HL-60 (cell line): ENCODE measurements around the gene TLE3.

ENCODE experiments used
- DNase-seq, 2 experiments: peaks; one replicate each; pipeline ENCODE4 v3.0.0-alpha.2; 2010 to 2020; ENCODE audit warnings: low read depth in 1 of 2, low spot score in 1 of 2
- H3K27ac ChIP-seq: fragments of 250-450 bp; sonication (Bioruptor Pico); replicated peaks from 2 replicates; pipeline ENCODE4 v1.5.1; 2020; ENCODE audit warnings: mild to moderate bottlenecking, moderate library complexity
- H3K27me3 ChIP-seq: fragments of 250-450 bp; sonication (Bioruptor Pico); 2 replicates; pipeline ENCODE4 v1.5.1; 2021; ENCODE audit warnings: mild to moderate bottlenecking, moderate library complexity; ENCODE audit not compliant: insufficient read depth, poor library complexity, severe bottlenecking
- H3K4me3 ChIP-seq: replicated peaks from 2 replicates; pipeline ENCODE4 v1.5.1; 2011; ENCODE audit warnings: mild to moderate bottlenecking, control low read depth, low read length; ENCODE audit not compliant: insufficient read depth
- CTCF ChIP-seq: IDR thresholded peaks from one replicate; pipeline ENCODE4 v1.5.1; 2011; ENCODE audit warnings: low read length, control low read depth, inconsistent platforms; ENCODE audit not compliant: insufficient read depth
- GABPA ChIP-seq: IDR thresholded peaks from 2 replicates; pipeline ENCODE4 v1.6.1; 2012; ENCODE audit warnings: low read depth
- POLR2AphosphoS5 ChIP-seq: IDR thresholded peaks from 2 replicates; pipeline ENCODE4 v1.6.1; 2012; ENCODE audit warnings: low read depth
- REST ChIP-seq: IDR thresholded peaks from 2 replicates; pipeline ENCODE4 v1.6.1; 2012; ENCODE audit warnings: low read depth; ENCODE audit not compliant: insufficient replicate concordance
- SPI1 ChIP-seq: IDR thresholded peaks from 2 replicates; pipeline ENCODE4 v1.6.1; 2012; ENCODE audit warnings: low read depth, mild to moderate bottlenecking, borderline replicate concordance

Gene TLE3

DNA sequence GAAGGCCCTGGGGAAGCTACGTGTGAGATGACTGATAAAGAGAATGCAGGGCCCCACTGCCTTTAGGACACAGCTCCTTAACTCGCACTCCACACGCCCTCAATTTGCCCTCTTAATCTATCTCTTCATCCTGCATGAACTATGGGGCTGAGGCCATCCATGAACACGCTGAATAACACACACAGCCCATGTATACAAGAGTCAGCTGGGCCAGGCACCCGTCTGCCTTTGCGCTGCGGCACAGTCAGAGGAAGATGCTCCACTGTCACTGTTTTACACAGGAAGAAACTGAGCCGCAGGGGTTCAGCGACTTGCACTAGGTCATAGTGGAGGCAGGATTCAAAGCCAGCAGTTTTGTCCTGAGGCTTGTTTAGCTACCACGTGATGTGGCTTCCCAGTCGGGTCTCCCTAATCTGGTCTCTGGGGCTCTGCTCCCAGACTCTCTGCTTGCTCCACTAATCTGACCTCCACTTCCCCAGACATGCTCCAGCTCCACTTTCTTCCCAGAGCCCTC is 43.9 kb downstream of the TLE3 start:
- Histone ChIP-seq H3K27ac (no peak overlapping the region), H3K27me3 (no peaks in the 10 kb centered on the region), H3K4me3 (no peak overlapping the region)
- DNase-seq = no peak
- TF ChIP-seq SPI1 (no peak), GABPA (no peak), POLR2AphosphoS5 (no peak), REST (no peak), CTCF (no peak)

DNA sequence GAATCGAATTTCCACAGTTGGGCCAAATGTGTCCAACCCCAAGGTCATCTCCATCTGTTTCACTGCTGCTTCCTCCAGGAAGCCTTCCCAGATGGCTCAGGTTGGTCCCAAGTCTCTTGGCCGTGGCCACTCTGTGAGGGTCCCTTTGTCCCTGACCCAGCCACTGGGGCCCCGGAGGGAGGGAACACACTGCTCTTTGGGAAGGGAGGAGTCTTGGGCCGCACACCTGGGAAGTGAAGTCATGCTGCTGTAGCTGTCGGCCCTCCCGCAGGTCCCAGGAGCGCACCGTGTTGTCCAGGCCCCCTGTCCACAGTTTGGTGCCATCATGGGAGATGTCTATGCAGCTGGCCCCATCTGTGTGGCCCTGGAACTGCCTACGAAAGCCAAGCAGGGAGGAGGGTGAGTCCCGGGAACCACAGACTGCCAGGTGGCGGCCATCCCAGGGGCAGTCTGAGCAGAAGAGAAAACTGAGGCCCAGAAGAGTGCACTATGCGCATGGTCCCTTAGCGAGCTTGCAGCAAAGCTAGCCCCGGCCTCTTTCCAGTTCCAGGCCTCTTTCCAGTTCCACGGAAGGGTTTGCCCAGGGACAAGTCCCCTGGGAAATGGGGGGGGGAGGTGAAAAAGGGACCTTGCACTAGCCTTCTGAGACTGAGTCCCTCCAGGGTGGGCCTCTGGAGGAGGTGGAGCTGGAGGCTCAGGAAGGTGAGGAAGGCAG is 44.6 kb downstream of the TLE3 start:
- no peak overlapping the region for H3K4me3 ChIP-seq
- TF ChIP-seq POLR2AphosphoS5 = no peak
- no peak for TF ChIP-seq GABPA
- TF ChIP-seq SPI1 = no peak
- no peak for TF ChIP-seq REST
- TF ChIP-seq CTCF = no peak
- H3K27ac ChIP-seq = no peak overlapping the region
- no peaks in the 10 kb centered on the region for H3K27me3 ChIP-seq
- no peak for DNase-seq

DNA sequence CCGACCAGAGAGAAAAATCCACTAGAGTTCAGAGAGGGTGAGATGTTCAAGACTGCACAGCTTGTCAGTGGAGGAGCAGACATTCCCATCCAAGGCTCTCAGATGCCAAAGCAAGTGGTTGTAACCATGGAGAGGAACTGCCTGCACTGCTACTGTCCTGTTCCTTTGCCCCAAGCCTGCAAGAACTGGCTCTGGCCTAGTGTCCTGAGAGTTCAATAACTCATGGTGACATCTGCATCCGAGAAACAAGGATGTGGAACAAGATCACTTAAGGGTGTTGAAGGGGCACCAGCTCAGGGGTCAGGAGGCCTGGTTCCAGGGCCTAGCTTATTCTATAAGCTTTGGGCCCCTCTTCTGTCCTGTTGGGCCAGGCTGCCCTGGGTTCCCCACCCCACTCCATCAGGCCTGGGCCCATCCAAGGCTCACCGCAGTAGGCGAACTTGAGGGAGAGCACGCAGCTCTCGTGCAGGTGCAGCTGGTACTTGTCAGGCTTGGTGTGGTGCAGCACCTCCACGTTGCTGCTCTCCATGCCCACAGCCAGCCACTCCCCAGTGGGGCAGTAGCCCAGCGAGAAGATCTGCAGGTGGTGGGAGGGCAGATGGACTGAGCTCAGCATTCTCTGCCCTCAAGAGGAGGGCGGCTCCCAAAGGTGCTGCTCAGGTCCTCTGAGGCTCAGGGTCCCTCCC is 45.6 kb downstream of the TLE3 start:
- Histone ChIP-seq H3K4me3 (no peak overlapping the region), H3K27ac (no peak overlapping the region), H3K27me3 (no peaks in the 10 kb centered on the region)
- TF ChIP-seq SPI1 (no peak), CTCF (no peak), GABPA (no peak), POLR2AphosphoS5 (no peak), REST (no peak)
- DNase-seq = no peak
